SK-N-SH (cell line): ENCODE results near the gene MRGPRX4. TPM values are rescaled to one million over a fixed set of nuclear protein-coding genes. Genes with fewer than 3 reads are reported as not detected.

Experiments
- CTCF ChIA-PET: fragments of 300-600, 350-600 bp; formaldehyde crosslinking; extraction: SDS; loops from one replicate; lab custom pipeline; 2021; lab: Yijun Ruan, JAX
- POLR2A ChIA-PET: fragments of 350-600 bp; sonication (Branson Sonifier 250); formaldehyde crosslinking; extraction: SDS; loops from one replicate; lab custom pipeline; 2020; ENCODE audit warnings: antibody characterized with exemption, inconsistent platforms; lab: Yijun Ruan, JAX
- DNase-seq: peaks from one replicate; pipeline ENCODE4 v3.0.0; 2012
- H2AFZ ChIP-seq: fragments of 200-600 bp; sonication (generic); 2 replicates; pipeline ENCODE4 v1.8.1; 2016; ENCODE audit warnings: antibody characterized with exemption, mild to moderate bottlenecking, low read depth
- H3F3A ChIP-seq: fragments of 200-600 bp; sonication (generic); replicated peaks from 2 replicates; pipeline ENCODE3; 2016; ENCODE audit warnings: antibody characterized with exemption, mild to moderate bottlenecking; ENCODE audit not compliant: insufficient read depth
- H3K27ac ChIP-seq, 2 experiments: fragments of 200-500 bp in 1 of 2; fragments of 200-600 bp in 1 of 2; sonication (Bioruptor generic) in 1 of 2; sonication (generic), shearing (Covaris generic) in 1 of 2; 2 replicates each; pipeline versions ENCODE4 v1.5.1 to v1.6.1; 2014 to 2016; ENCODE audit warnings: low read depth in 2 of 2, inconsistent platforms in 1 of 2, low read length in 1 of 2, mild to moderate bottlenecking in 1 of 2, mixed read lengths in 1 of 2
- H3K27me3 ChIP-seq: fragments of 200-600 bp; sonication (generic), shearing (Covaris generic); 2 replicates; pipeline ENCODE4 v1.6.1; 2016; ENCODE audit warnings: mixed run types; ENCODE audit not compliant: insufficient read depth
- H3K36me3 ChIP-seq, 2 experiments: fragments of 200-500 bp in 1 of 2; fragments of 200-600 bp in 1 of 2; sonication (Bioruptor generic) in 1 of 2; sonication (generic) in 1 of 2; replicated peaks in 1 of 2; 2 replicates each; pipeline versions ENCODE3 to v1.5.1; 2014 to 2016; ENCODE audit warnings: low read length in 1 of 2, mild to moderate bottlenecking in 1 of 2; ENCODE audit not compliant: insufficient read depth in 2 of 2, control insufficient read depth in 1 of 2
- H3K4me1 ChIP-seq, 2 experiments: fragments of 200-500 bp in 1 of 2; fragments of 200-600 bp in 1 of 2; sonication (Bioruptor generic) in 1 of 2; sonication (generic), shearing (Covaris generic) in 1 of 2; 2 replicates each; pipeline versions ENCODE4 v1.5.1 to v1.6.1; 2014 to 2016; ENCODE audit warnings: low read depth in 1 of 2, low read length in 1 of 2, mixed run types in 1 of 2; ENCODE audit not compliant: insufficient read depth in 2 of 2, control insufficient read depth in 1 of 2
- H3K4me2 ChIP-seq: fragments of 200-600 bp; sonication (generic), shearing (Covaris generic); 2 replicates; pipeline ENCODE4 v1.6.1; 2017; ENCODE audit warnings: mixed run types
- H3K4me3 ChIP-seq, 2 experiments: fragments of 200-500 bp in 1 of 2; fragments of 200-600 bp in 1 of 2; sonication (Bioruptor generic) in 1 of 2; sonication (generic), shearing (Covaris generic) in 1 of 2; 2 replicates each; pipeline versions ENCODE4 v1.5.1 to v1.8.1; 2014 to 2016; ENCODE audit warnings: low read depth in 2 of 2, inconsistent platforms in 1 of 2, low read length in 1 of 2, mild to moderate bottlenecking in 1 of 2, mixed read lengths in 1 of 2, moderate library complexity in 1 of 2
- H3K79me2 ChIP-seq: fragments of 200-600 bp; sonication (generic); 2 replicates; pipeline ENCODE4 v1.8.1; 2017; ENCODE audit warnings: mild to moderate bottlenecking; ENCODE audit not compliant: insufficient read depth
- H3K9ac ChIP-seq: fragments of 200-600 bp; sonication (generic); 2 replicates; pipeline ENCODE4 v1.6.1; 2017; ENCODE audit warnings: mixed run types
- H3K9me2 ChIP-seq: fragments of 200-600 bp; sonication (generic); 2 replicates; pipeline ENCODE4 v1.6.1; 2017; ENCODE audit warnings: mixed run types
- H3K9me3 ChIP-seq: fragments of 200-600 bp; sonication (generic); 2 replicates; pipeline ENCODE4 v1.6.1; 2017; ENCODE audit warnings: mixed run types, mild to moderate bottlenecking, moderate library complexity
- H4K20me1 ChIP-seq: fragments of 200-600 bp; sonication (generic); 2 replicates; pipeline ENCODE4 v1.6.1; 2017; ENCODE audit warnings: mild to moderate bottlenecking, mixed run types; ENCODE audit not compliant: insufficient read depth
- CHD2 ChIP-seq: fragments of 150-350 bp; IDR thresholded peaks from 2 replicates; pipeline ENCODE4 v1.6.1; 2018; ENCODE audit warnings: low read length; ENCODE audit not compliant: partially characterized antibody
- EZH2phosphoT487 ChIP-seq: fragments of 200-600 bp; sonication (generic); IDR thresholded peaks from 2 replicates; pipeline ENCODE4 v1.6.1; 2017; ENCODE audit warnings: low read depth, mixed run types, mild to moderate bottlenecking, antibody characterized with exemption, moderate library complexity, borderline replicate concordance
- FOXJ3 ChIP-seq: sonication (generic); formaldehyde crosslinking; IDR thresholded peaks from 2 replicates; pipeline ENCODE4 v1.5.1; 2020; ENCODE audit warnings: mild to moderate bottlenecking, missing genetic modification reagents
- GATA2 ChIP-seq: sonication (generic); formaldehyde crosslinking; IDR thresholded peaks from 2 replicates; pipeline ENCODE4 v1.5.0; 2020; ENCODE audit warnings: mild to moderate bottlenecking, missing genetic modification reagents
- MXI1 ChIP-seq: IDR thresholded peaks from 2 replicates; pipeline ENCODE4 v1.6.1; 2012; ENCODE audit warnings: mild to moderate bottlenecking, low read depth, low read length, improper control_type of control experiment
- RAD21 ChIP-seq: IDR thresholded peaks from 2 replicates; pipeline ENCODE4 v1.6.1; 2012; ENCODE audit warnings: mild to moderate bottlenecking, low read length
- RCOR1 ChIP-seq: fragments of 150-350 bp; IDR thresholded peaks from 2 replicates; pipeline ENCODE4 v1.6.1; 2017; ENCODE audit warnings: antibody characterized with exemption, low read length
- SIN3A ChIP-seq: IDR thresholded peaks from 2 replicates; pipeline ENCODE4 v1.6.1; 2012; ENCODE audit warnings: low read depth, mild to moderate bottlenecking, low read length, moderate library complexity, borderline replicate concordance
- SMC3 ChIP-seq: IDR thresholded peaks from 2 replicates; pipeline ENCODE4 v1.6.1; 2012; ENCODE audit warnings: low read depth, low read length, improper control_type of control experiment
- YY1 ChIP-seq: IDR thresholded peaks from 2 replicates; pipeline ENCODE4 v1.4.0; 2012; ENCODE audit warnings: low read depth, mild to moderate bottlenecking
- WGBS: methylation state at CpG from one replicate; pipeline ENCODE4 v1.1.6; 2017; ENCODE audit warnings: low lambda C conversion rate; 5-methylcytosine and 5-hydroxymethylcytosine counted together
- polyA plus RNA-seq, 3 experiments: library from polyadenylated mRNA; depleted of rRNA; stranded (reverse); fragments of >200 nt; gene quantifications; 2 replicates each; pipeline ENCODE4 v1.2.3, GENCODE V29; 2012
- TF ChIP-seq, protein P1 (sequence below): fragments of 200-600 bp; sonication (generic); IDR thresholded peaks from 2 replicates; pipeline ENCODE4 v1.6.1; 2017; ENCODE audit warnings: antibody characterized with exemption, mild to moderate bottlenecking, moderate library complexity
- TF ChIP-seq, protein P2 (sequence below): IDR thresholded peaks from 2 replicates; pipeline ENCODE4; 2012

MRGPRX4 gene
- polyA plus RNA-seq, 1 of the 3 experiments (the other 2 are of a cell fraction), result not detected

DNA sequence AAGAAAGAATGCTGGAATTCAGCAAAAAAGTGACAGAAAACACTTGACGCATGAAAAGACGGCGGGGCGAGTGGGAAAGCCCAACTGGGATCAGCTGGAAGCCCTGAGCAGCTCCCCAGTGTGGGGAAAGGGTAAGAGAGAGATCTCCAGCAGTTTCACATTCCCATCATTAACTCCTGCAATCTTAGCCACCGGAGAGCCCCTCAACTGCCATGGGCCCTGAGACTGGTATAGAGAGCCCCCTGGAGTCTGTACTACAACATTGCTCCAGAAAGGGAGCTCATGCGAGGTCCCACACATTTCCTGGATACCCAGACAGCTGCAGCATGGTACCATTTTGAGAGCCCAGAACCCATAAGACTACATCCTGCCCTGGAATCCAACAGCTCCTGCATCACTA is 31.1 kb downstream of the MRGPRX4 start:
- no peaks in the 10 kb centered on the region for H3K4me1 ChIP-seq
- no peak overlapping the region; a peak in 1 of 4 replicates for H3K4me3 ChIP-seq
- H4K20me1 ChIP-seq, result no peaks in the 10 kb centered on the region
- no peaks in the 10 kb centered on the region for H3K9me3 ChIP-seq
- no peak overlapping the region for H3K9ac ChIP-seq
- no peak overlapping the region for H2AFZ ChIP-seq
- peak; percentile 69 for DNase-seq
- no peak overlapping the region for H3K4me2 ChIP-seq
- ChIA-PET CTCF (interaction anchor here (0.5 to 4.7 kb wide), 15 partner anchors 9 to 793 kb away, joined by 3 to 24 read pairs (median 5); no protein-coding TSS in a partner anchor), POLR2A (interaction anchor here (1.0 kb wide), 1 partner anchor 88 kb away, joined by 4 read pairs; no protein-coding TSS in a partner anchor)
- no peaks in the 10 kb centered on the region for H3K27me3 ChIP-seq
- H3F3A ChIP-seq, result no peaks in the 10 kb centered on the region
- 77% methylated on average over 4 of the region's 6 CpGs for WGBS
- H3K79me2 ChIP-seq, result no peaks in the 10 kb centered on the region
- no peaks in the 10 kb centered on the region for H3K9me2 ChIP-seq
- no peak overlapping the region for H3K27ac ChIP-seq
- peak; percentile 24; the same call in 1 of the 2 replicates for TF ChIP-seq SMC3
- TF ChIP-seq, protein P1, sequence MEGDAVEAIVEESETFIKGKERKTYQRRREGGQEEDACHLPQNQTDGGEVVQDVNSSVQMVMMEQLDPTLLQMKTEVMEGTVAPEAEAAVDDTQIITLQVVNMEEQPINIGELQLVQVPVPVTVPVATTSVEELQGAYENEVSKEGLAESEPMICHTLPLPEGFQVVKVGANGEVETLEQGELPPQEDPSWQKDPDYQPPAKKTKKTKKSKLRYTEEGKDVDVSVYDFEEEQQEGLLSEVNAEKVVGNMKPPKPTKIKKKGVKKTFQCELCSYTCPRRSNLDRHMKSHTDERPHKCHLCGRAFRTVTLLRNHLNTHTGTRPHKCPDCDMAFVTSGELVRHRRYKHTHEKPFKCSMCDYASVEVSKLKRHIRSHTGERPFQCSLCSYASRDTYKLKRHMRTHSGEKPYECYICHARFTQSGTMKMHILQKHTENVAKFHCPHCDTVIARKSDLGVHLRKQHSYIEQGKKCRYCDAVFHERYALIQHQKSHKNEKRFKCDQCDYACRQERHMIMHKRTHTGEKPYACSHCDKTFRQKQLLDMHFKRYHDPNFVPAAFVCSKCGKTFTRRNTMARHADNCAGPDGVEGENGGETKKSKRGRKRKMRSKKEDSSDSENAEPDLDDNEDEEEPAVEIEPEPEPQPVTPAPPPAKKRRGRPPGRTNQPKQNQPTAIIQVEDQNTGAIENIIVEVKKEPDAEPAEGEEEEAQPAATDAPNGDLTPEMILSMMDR, result peak; percentile 44; the same call in 1 of the 2 replicates
- TF ChIP-seq GATA2 (CRISPR knock-in tag), result no peak
- no peak for TF ChIP-seq RCOR1
- TF ChIP-seq MXI1, result no peak
- TF ChIP-seq SIN3A, result no peak
- TF ChIP-seq EZH2phosphoT487, result no peak
- TF ChIP-seq RAD21, result peak; percentile 56
- no peaks in the 10 kb centered on the region for H3K36me3 ChIP-seq

DNA sequence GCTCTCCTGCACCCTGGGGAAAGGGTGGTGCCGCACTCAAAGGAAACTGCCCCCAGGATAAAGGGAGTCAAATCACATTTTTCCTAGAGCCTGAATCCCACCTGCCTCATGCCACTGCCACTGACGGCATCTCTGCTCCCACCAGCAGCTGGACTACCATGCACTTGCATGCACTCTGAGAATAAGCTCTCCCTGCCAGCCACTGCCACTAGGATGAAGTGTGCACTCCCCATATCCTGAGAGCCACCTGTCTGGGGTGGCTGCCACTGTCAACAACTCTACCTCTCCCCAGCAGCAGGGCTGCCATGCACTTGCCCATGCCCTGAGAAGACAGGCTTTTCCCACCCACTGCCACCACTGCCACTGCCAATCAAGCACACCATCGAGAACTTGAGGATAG is 31.6 kb downstream of the MRGPRX4 start:
- Histone ChIP-seq H3F3A (no peaks in the 10 kb centered on the region), H3K27me3 (no peaks in the 10 kb centered on the region), H3K36me3 (no peaks in the 10 kb centered on the region), H3K79me2 (no peaks in the 10 kb centered on the region), H3K27ac (no peak overlapping the region), H3K4me2 (no peak overlapping the region), H3K9ac (no peak overlapping the region), H4K20me1 (no peaks in the 10 kb centered on the region), H2AFZ (no peak overlapping the region), H3K4me3 (no peak overlapping the region), H3K9me3 (no peaks in the 10 kb centered on the region), H3K9me2 (no peaks in the 10 kb centered on the region), H3K4me1 (no peaks in the 10 kb centered on the region)
- no peak for TF ChIP-seq CHD2
- no peak for TF ChIP-seq YY1
- TF ChIP-seq MXI1, result no peak
- TF ChIP-seq, protein P2, sequence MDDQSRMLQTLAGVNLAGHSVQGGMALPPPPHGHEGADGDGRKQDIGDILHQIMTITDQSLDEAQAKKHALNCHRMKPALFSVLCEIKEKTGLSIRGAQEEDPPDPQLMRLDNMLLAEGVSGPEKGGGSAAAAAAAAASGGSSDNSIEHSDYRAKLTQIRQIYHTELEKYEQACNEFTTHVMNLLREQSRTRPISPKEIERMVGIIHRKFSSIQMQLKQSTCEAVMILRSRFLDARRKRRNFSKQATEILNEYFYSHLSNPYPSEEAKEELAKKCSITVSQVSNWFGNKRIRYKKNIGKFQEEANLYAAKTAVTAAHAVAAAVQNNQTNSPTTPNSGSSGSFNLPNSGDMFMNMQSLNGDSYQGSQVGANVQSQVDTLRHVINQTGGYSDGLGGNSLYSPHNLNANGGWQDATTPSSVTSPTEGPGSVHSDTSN, result no peak
- no peak for TF ChIP-seq FOXJ3 (CRISPR knock-in tag)
- 51% methylated on average over 3 of the region's 3 CpGs for WGBS
- ChIA-PET CTCF (interaction anchor here (0.5 to 4.7 kb wide), 15 partner anchors 9 to 792 kb away, joined by 3 to 24 read pairs (median 5); no protein-coding TSS in a partner anchor), POLR2A (interaction anchor here (1.0 kb wide), 1 partner anchor 89 kb away, joined by 4 read pairs; no protein-coding TSS in a partner anchor)
- no peak for DNase-seq
